ENCODE data around the gene KRTAP5-1.
A peak's percentile ranks its signal among the peaks of the same experiment; 100 is the strongest.

The KRTAP5-1 gene

GRCh38 chr11:1573077-1573902 lies 11.8 kb downstream of the KRTAP5-1 start:
- H3K27ac ChIP-seq (ENCODE audit: insufficient read depth in 1 of 2, low read depth in 1 of 2, low read length in 2 of 2, poor library complexity in 1 of 2, severe bottlenecking in 2 of 2) = no peak overlapping the region
- ChIA-PET CTCF (interaction anchor here (1.3 to 3.0 kb wide), 5 partner anchors 8 to 27 kb away, joined by 6 to 20 read pairs (median 6); no protein-coding TSS in a partner anchor), POLR2A (interaction anchor here (0.5 to 2.3 kb wide), 2 partner anchors 9 to 198 kb away, joined by 5 to 6 read pairs; no protein-coding TSS in a partner anchor)
- peaks cover 0 to 5% (median 3%) of the 10 kb centered on the region in 5 experiments for H3K9me3 ChIP-seq (ENCODE audit: control extremely low read depth in 1 of 5, control insufficient read depth in 4 of 5, insufficient read depth in 2 of 5, low read depth in 1 of 5, low read length in 4 of 5)
- peak overlapping the region in 1 of 7 experiments; percentile 57 for H3K4me3 ChIP-seq (ENCODE audit: control insufficient read depth in 1 of 7, extremely low read depth in 1 of 7, insufficient read depth in 4 of 7, low read depth in 2 of 7, low read length in 6 of 7)
- H3K27me3 ChIP-seq (replicated peaks in 2 of 5; ENCODE audit: control insufficient read depth in 4 of 5, insufficient read depth in 5 of 5, low read length in 4 of 5) = peaks cover 0 to 87% (median 24%) of the 10 kb centered on the region in 5 experiments
- WGBS (ENCODE audit: insufficient coverage) = 10% methylated on average over 10 of the region's 37 CpGs
- no peak for DNase-seq
- H3K36me3 ChIP-seq (ENCODE audit: control insufficient read depth in 4 of 4, insufficient read depth in 4 of 4, low read length in 3 of 4) = no peaks in the 10 kb centered on the region
- H3K4me1 ChIP-seq (ENCODE audit: control extremely low read depth in 1 of 4, control insufficient read depth in 4 of 4, insufficient read depth in 4 of 4, low read length in 3 of 4) = peaks cover 0 to 30% (median 20%) of the 10 kb centered on the region in 4 experiments

GRCh38 chr11:1572197-1573076 lies 12.6 kb downstream of the KRTAP5-1 start, which contains the start of gene DUSP8:
Gene DUSP8, minus strand, starts transcription at chr11:1572271. Its CDS starts 6,445 bp downstream, at chr11:1565826.
- no peaks in the 10 kb centered on the region for H3K9me3 ChIP-seq (ENCODE audit: control extremely low read depth in 1 of 5, control insufficient read depth in 4 of 5, insufficient read depth in 2 of 5, low read depth in 1 of 5, low read length in 4 of 5)
- H3K27me3 ChIP-seq (replicated peaks in 2 of 5; ENCODE audit: control insufficient read depth in 4 of 5, insufficient read depth in 5 of 5, low read length in 4 of 5) = peaks cover 0 to 88% (median 24%) of the 10 kb centered on the region in 5 experiments
- H3K27ac ChIP-seq (ENCODE audit: insufficient read depth in 1 of 2, low read depth in 1 of 2, low read length in 2 of 2, poor library complexity in 1 of 2, severe bottlenecking in 2 of 2) = no peak within 1 kb of the TSS
- ChIA-PET POLR2A (interaction anchor here (0.5 kb wide), 1 partner anchor 199 kb away, joined by 5 read pairs; no protein-coding TSS in a partner anchor), CTCF (interaction anchor here (0.8 to 1.3 kb wide), 2 partner anchors 25 to 26 kb away, joined by 3 to 6 read pairs; no protein-coding TSS in a partner anchor)
- peaks cover 0 to 30% (median 20%) of the 10 kb centered on the region in 4 experiments for H3K4me1 ChIP-seq (ENCODE audit: control extremely low read depth in 1 of 4, control insufficient read depth in 4 of 4, insufficient read depth in 4 of 4, low read length in 3 of 4)
- WGBS (ENCODE audit: insufficient coverage) = under 1% methylated on average over 99 of the region's 124 CpGs
- peak; percentile 86 to 92 (median 92) for DNase-seq
- peak within 1 kb of the TSS in 4 of 7 experiments; percentile 35 to 57 (median 54) for H3K4me3 ChIP-seq (ENCODE audit: control insufficient read depth in 1 of 7, extremely low read depth in 1 of 7, insufficient read depth in 4 of 7, low read depth in 2 of 7, low read length in 6 of 7)
- no peaks in the 10 kb centered on the region for H3K36me3 ChIP-seq (ENCODE audit: control insufficient read depth in 4 of 4, insufficient read depth in 4 of 4, low read length in 3 of 4)

GRCh38 chr11:1571760-1572196 lies 13.3 kb downstream of the KRTAP5-1 start:
- DNase-seq = no peak
- Histone ChIP-seq H3K27ac (ENCODE audit: insufficient read depth in 1 of 2, low read depth in 1 of 2, low read length in 2 of 2, poor library complexity in 1 of 2, severe bottlenecking in 2 of 2) (no peak overlapping the region), H3K27me3 (replicated peaks in 2 of 5; ENCODE audit: control insufficient read depth in 4 of 5, insufficient read depth in 5 of 5, low read length in 4 of 5) (peaks cover 0 to 91% (median 24%) of the 10 kb centered on the region in 5 experiments), H3K4me3 (ENCODE audit: control insufficient read depth in 1 of 7, extremely low read depth in 1 of 7, insufficient read depth in 4 of 7, low read depth in 2 of 7, low read length in 6 of 7) (peak overlapping the region in 2 of 7 experiments; percentile 52 to 55), H3K36me3 (ENCODE audit: control insufficient read depth in 4 of 4, insufficient read depth in 4 of 4, low read length in 3 of 4) (no peaks in the 10 kb centered on the region), H3K4me1 (ENCODE audit: control extremely low read depth in 1 of 4, control insufficient read depth in 4 of 4, insufficient read depth in 4 of 4, low read length in 3 of 4) (peaks cover 0 to 30% (median 20%) of the 10 kb centered on the region in 4 experiments), H3K9me3 (ENCODE audit: control extremely low read depth in 1 of 5, control insufficient read depth in 4 of 5, insufficient read depth in 2 of 5, low read depth in 1 of 5, low read length in 4 of 5) (no peaks in the 10 kb centered on the region)
- ChIA-PET CTCF (interaction anchor here (0.8 kb wide), 1 partner anchor 25 kb away, joined by 3 read pairs; no protein-coding TSS in a partner anchor), POLR2A (no interaction called here)
- WGBS (ENCODE audit: insufficient coverage) = under 1% methylated on average over 38 of the region's 91 CpGs

GRCh38 chr11:1570896-1571759 lies 14.0 kb downstream of the KRTAP5-1 start:
- ChIA-PET CTCF (interaction anchor here (1.5 kb wide), 1 partner anchor 23 kb away, joined by 7 read pairs; no protein-coding TSS in a partner anchor), POLR2A (no interaction called here)
- H3K9me3 ChIP-seq (ENCODE audit: control extremely low read depth in 1 of 5, control insufficient read depth in 4 of 5, insufficient read depth in 2 of 5, low read depth in 1 of 5, low read length in 4 of 5) = no peaks in the 10 kb centered on the region
- peaks cover 0 to 30% (median 20%) of the 10 kb centered on the region in 4 experiments for H3K4me1 ChIP-seq (ENCODE audit: control extremely low read depth in 1 of 4, control insufficient read depth in 4 of 4, insufficient read depth in 4 of 4, low read length in 3 of 4)
- H3K27ac ChIP-seq (ENCODE audit: insufficient read depth in 1 of 2, low read depth in 1 of 2, low read length in 2 of 2, poor library complexity in 1 of 2, severe bottlenecking in 2 of 2) = no peak overlapping the region
- peaks cover 0 to 89% (median 24%) of the 10 kb centered on the region in 5 experiments for H3K27me3 ChIP-seq (replicated peaks in 2 of 5; ENCODE audit: control insufficient read depth in 4 of 5, insufficient read depth in 5 of 5, low read length in 4 of 5)
- no peak for DNase-seq
- peak overlapping the region in 3 of 7 experiments; percentile 45 to 55 (median 52) for H3K4me3 ChIP-seq (ENCODE audit: control insufficient read depth in 1 of 7, extremely low read depth in 1 of 7, insufficient read depth in 4 of 7, low read depth in 2 of 7, low read length in 6 of 7)
- no peaks in the 10 kb centered on the region for H3K36me3 ChIP-seq (ENCODE audit: control insufficient read depth in 4 of 4, insufficient read depth in 4 of 4, low read length in 3 of 4)
- 4% methylated on average over 22 of the region's 58 CpGs for whole genome bisulfite sequencing (ENCODE audit: insufficient coverage)

GRCh38 chr11:1570531-1570895 lies 14.6 kb downstream of the KRTAP5-1 start:
- POLR2A ChIA-PET = no interaction called here

GRCh38 chr11:1570001-1570453 lies 15.1 kb downstream of the KRTAP5-1 start:
- peaks cover 0 to 89% (median 27%) of the 10 kb centered on the region in 5 experiments for H3K27me3 ChIP-seq (replicated peaks in 2 of 5; ENCODE audit: control insufficient read depth in 4 of 5, insufficient read depth in 5 of 5, low read length in 4 of 5)
- H3K4me1 ChIP-seq (ENCODE audit: control extremely low read depth in 1 of 4, control insufficient read depth in 4 of 4, insufficient read depth in 4 of 4, low read length in 3 of 4) = peaks cover 0 to 30% (median 20%) of the 10 kb centered on the region in 4 experiments
- DNase-seq = no peak
- ChIA-PET POLR2A (no interaction called here), CTCF (interaction anchor here (1.0 to 1.5 kb wide), 3 partner anchors 10 to 26 kb away, joined by 4 to 7 read pairs (median 4); no protein-coding TSS in a partner anchor)
- 81% methylated on average over 6 of the region's 11 CpGs for WGBS (ENCODE audit: insufficient coverage)
- no peak overlapping the region for H3K4me3 ChIP-seq (ENCODE audit: control insufficient read depth in 1 of 7, extremely low read depth in 1 of 7, insufficient read depth in 4 of 7, low read depth in 2 of 7, low read length in 6 of 7)
- H3K36me3 ChIP-seq (ENCODE audit: control insufficient read depth in 4 of 4, insufficient read depth in 4 of 4, low read length in 3 of 4) = no peaks in the 10 kb centered on the region
- no peaks in the 10 kb centered on the region for H3K9me3 ChIP-seq (ENCODE audit: control extremely low read depth in 1 of 5, control insufficient read depth in 4 of 5, insufficient read depth in 2 of 5, low read depth in 1 of 5, low read length in 4 of 5)
- H3K27ac ChIP-seq (ENCODE audit: insufficient read depth in 1 of 2, low read depth in 1 of 2, low read length in 2 of 2, poor library complexity in 1 of 2, severe bottlenecking in 2 of 2) = no peak overlapping the region

More at GRCh38 chr11:1570531-1570895, 14.6 kb downstream of the KRTAP5-1 start:
- CTCF ChIA-PET = interaction anchor here (1.0 to 1.5 kb wide), 2 partner anchors 11 to 22 kb away, joined by 4 to 7 read pairs; no protein-coding TSS in a partner anchor
- H3K9me3 ChIP-seq (ENCODE audit: control extremely low read depth in 1 of 5, control insufficient read depth in 4 of 5, insufficient read depth in 2 of 5, low read depth in 1 of 5, low read length in 4 of 5) = no peaks in the 10 kb centered on the region
- no peak for DNase-seq
- H3K4me3 ChIP-seq (ENCODE audit: control insufficient read depth in 1 of 7, extremely low read depth in 1 of 7, insufficient read depth in 4 of 7, low read depth in 2 of 7, low read length in 6 of 7) = no peak overlapping the region
- WGBS (ENCODE audit: insufficient coverage) = 76% methylated on average over 5 of the region's 8 CpGs
- no peaks in the 10 kb centered on the region for H3K36me3 ChIP-seq (ENCODE audit: control insufficient read depth in 4 of 4, insufficient read depth in 4 of 4, low read length in 3 of 4)
- no peak overlapping the region for H3K27ac ChIP-seq (ENCODE audit: insufficient read depth in 1 of 2, low read depth in 1 of 2, low read length in 2 of 2, poor library complexity in 1 of 2, severe bottlenecking in 2 of 2)
- H3K27me3 ChIP-seq (replicated peaks in 2 of 5; ENCODE audit: control insufficient read depth in 4 of 5, insufficient read depth in 5 of 5, low read length in 4 of 5) = peaks cover 0 to 89% (median 24%) of the 10 kb centered on the region in 5 experiments
- peaks cover 0 to 30% (median 20%) of the 10 kb centered on the region in 4 experiments for H3K4me1 ChIP-seq (ENCODE audit: control extremely low read depth in 1 of 4, control insufficient read depth in 4 of 4, insufficient read depth in 4 of 4, low read length in 3 of 4)

All from common myeloid progenitor, CD34-positive (primary cell).